ENCODE measurements around the gene PCYT1A. TPM values are rescaled to one million over a fixed set of nuclear protein-coding genes. Genes with fewer than 3 reads are reported as not detected.

Gene PCYT1A
- total RNA-seq, 1 experiment from 2014 or later: 63.8 TPM

- no peak for ATAC-seq
- no peaks in the 10 kb centered on the region for H3K9me2 ChIP-seq (replicated peaks; ENCODE audit: low read length)
- no peak overlapping the region for H3K9ac ChIP-seq (ENCODE audit: low read length)
- ChIA-PET POLR2A (ENCODE audit: unreplicated experiment) (no interaction called here), CTCF (no interaction called here)
- H3F3A ChIP-seq (ENCODE audit: low read length, unreplicated experiment): no peaks in the 10 kb centered on the region
- no peak overlapping the region for H3K27ac ChIP-seq (ENCODE audit: low read length)
- no peaks in the 10 kb centered on the region for H3K27me3 ChIP-seq (ENCODE audit: low read length)
- H3K36me3 ChIP-seq (ENCODE audit: low read depth, low read length): no peaks in the 10 kb centered on the region
- no peak overlapping the region for H2AFZ ChIP-seq (ENCODE audit: low read length)
- no peak overlapping the region for H3K4me3 ChIP-seq (ENCODE audit: low read length)
- no peak for DNase-seq
- TF ChIP-seq CTCF (conservative IDR thresholded peaks at IDR 0.05; ENCODE audit: low read depth, low read length) (no peak), EZH2phosphoT487 (IDR thresholded peaks at IDR 0.05; ENCODE audit: borderline replicate concordance, low read length) (no peak), EZH2 (IDR thresholded peaks at IDR 0.05; ENCODE audit: low read length, unreplicated experiment) (no peak)
- H3K4me1 ChIP-seq (ENCODE audit: insufficient read depth, low read length): no peaks in the 10 kb centered on the region
- intact Hi-C loops (cut with micrococcal nuclease): no loop called here
- H4K20me1 ChIP-seq (ENCODE audit: low read length): no peaks in the 10 kb centered on the region
- no peak overlapping the region for H3K4me2 ChIP-seq (ENCODE audit: low read length)
- H3K79me2 ChIP-seq (ENCODE audit: low read length): no peaks in the 10 kb centered on the region
- no peaks in the 10 kb centered on the region for H3K9me3 ChIP-seq (ENCODE audit: low read length)
- no TSS peak for BruUV-seq (replicated peaks)
These were observed 94.9 kb downstream of the PCYT1A start for GRCh38 chr3:196192524-196193051.

- no peaks in the 10 kb centered on the region for H3K79me2 ChIP-seq (ENCODE audit: low read length)
- no TSS peak for BruUV-seq (replicated peaks)
- no peaks in the 10 kb centered on the region for H3K9me2 ChIP-seq (replicated peaks; ENCODE audit: low read length)
- ATAC-seq (no peak), DNase-seq (no peak)
- H3K4me2 ChIP-seq (ENCODE audit: low read length): no peak overlapping the region
- H3K9me3 ChIP-seq (ENCODE audit: low read length): no peaks in the 10 kb centered on the region
- no peak overlapping the region for H3K4me3 ChIP-seq (ENCODE audit: low read length)
- no peaks in the 10 kb centered on the region for H3K27me3 ChIP-seq (ENCODE audit: low read length)
- no peaks in the 10 kb centered on the region for H3K36me3 ChIP-seq (ENCODE audit: low read depth, low read length)
- intact Hi-C loops (cut with micrococcal nuclease): no loop called here
- H3K9ac ChIP-seq (ENCODE audit: low read length): no peak overlapping the region
- POLR2A ChIA-PET (ENCODE audit: unreplicated experiment): no interaction called here
- H3K27ac ChIP-seq (ENCODE audit: low read length): no peak overlapping the region
- no peaks in the 10 kb centered on the region for H3F3A ChIP-seq (ENCODE audit: low read length, unreplicated experiment)
- no peak overlapping the region for H2AFZ ChIP-seq (ENCODE audit: low read length)
- TF ChIP-seq EZH2phosphoT487 (IDR thresholded peaks at IDR 0.05; ENCODE audit: borderline replicate concordance, low read length) (no peak), EZH2 (IDR thresholded peaks at IDR 0.05; ENCODE audit: low read length, unreplicated experiment) (no peak), CTCF (conservative IDR thresholded peaks at IDR 0.05; ENCODE audit: low read depth, low read length) (no peak)
- H4K20me1 ChIP-seq (ENCODE audit: low read length): no peaks in the 10 kb centered on the region
- H3K4me1 ChIP-seq (ENCODE audit: insufficient read depth, low read length): no peaks in the 10 kb centered on the region
- CTCF ChIA-PET: no interaction called here
These were observed 95.4 kb downstream of the PCYT1A start for GRCh38 chr3:196192036-196192523.

GRCh38 chr3:196189566-196190347, 97.8 kb downstream of the PCYT1A start:
- H3K27me3 ChIP-seq (ENCODE audit: low read length): no peaks in the 10 kb centered on the region
- no TSS peak for BruUV-seq (replicated peaks)
- TF ChIP-seq EZH2phosphoT487 (IDR thresholded peaks at IDR 0.05; ENCODE audit: borderline replicate concordance, low read length) (no peak), EZH2 (IDR thresholded peaks at IDR 0.05; ENCODE audit: low read length, unreplicated experiment) (no peak), CTCF (conservative IDR thresholded peaks at IDR 0.05; ENCODE audit: low read depth, low read length) (no peak)
- ATAC-seq (no peak), DNase-seq (no peak)
- no peak overlapping the region for H3K4me3 ChIP-seq (ENCODE audit: low read length)
- no peak overlapping the region for H3K9ac ChIP-seq (ENCODE audit: low read length)
- H4K20me1 ChIP-seq (ENCODE audit: low read length): no peaks in the 10 kb centered on the region
- intact Hi-C loops (cut with micrococcal nuclease): no loop called here
- ChIA-PET POLR2A (ENCODE audit: unreplicated experiment) (no interaction called here), CTCF (no interaction called here)
- no peaks in the 10 kb centered on the region for H3K9me3 ChIP-seq (ENCODE audit: low read length)
- H2AFZ ChIP-seq (ENCODE audit: low read length): no peak overlapping the region
- no peaks in the 10 kb centered on the region for H3K36me3 ChIP-seq (ENCODE audit: low read depth, low read length)
- H3K9me2 ChIP-seq (replicated peaks; ENCODE audit: low read length): no peaks in the 10 kb centered on the region
- no peaks in the 10 kb centered on the region for H3K4me1 ChIP-seq (ENCODE audit: insufficient read depth, low read length)
- H3F3A ChIP-seq (ENCODE audit: low read length, unreplicated experiment): no peaks in the 10 kb centered on the region
- H3K79me2 ChIP-seq (ENCODE audit: low read length): no peaks in the 10 kb centered on the region
- H3K27ac ChIP-seq (ENCODE audit: low read length): no peak overlapping the region
- H3K4me2 ChIP-seq (ENCODE audit: low read length): no peak overlapping the region
